H9 (cell line): ENCODE data around the gene ACACB. TPM values are rescaled to one million over a fixed set of nuclear protein-coding genes. Genes with fewer than 3 reads are reported as not detected.

ENCODE experiments used
- DNase-seq: peaks from one replicate; pipeline ENCODE4 v3.0.0-alpha.2; 2017
- H2AFZ ChIP-seq: one replicate; pipeline ENCODE4 v1.6.1; 2013; ENCODE audit warnings: mild to moderate bottlenecking, low read length, control low read depth, moderate library complexity
- H2AK5ac ChIP-seq: 2 replicates; pipeline ENCODE4 v1.6.1; 2013; ENCODE audit warnings: low read length, control low read depth, mixed read lengths; ENCODE audit not compliant: insufficient read length
- H2BK120ac ChIP-seq: one replicate; pipeline ENCODE4 v1.6.1; 2013; ENCODE audit warnings: low read depth, mild to moderate bottlenecking, low read length, control low read depth, inconsistent platforms; ENCODE audit not compliant: poor library complexity, severe bottlenecking
- H2BK12ac ChIP-seq: 2 replicates; pipeline ENCODE4 v1.6.1; 2013; ENCODE audit warnings: low read length, control low read depth, mixed read lengths, low read depth; ENCODE audit not compliant: insufficient read length
- H2BK15ac ChIP-seq: 2 replicates; pipeline ENCODE4 v1.6.1; 2013; ENCODE audit warnings: low read depth, low read length, control low read depth
- H2BK20ac ChIP-seq: one replicate; pipeline ENCODE4 v1.6.1; 2013; ENCODE audit warnings: low read depth, mild to moderate bottlenecking, low read length, control low read depth, inconsistent platforms; ENCODE audit not compliant: poor library complexity, severe bottlenecking
- H2BK5ac ChIP-seq: 2 replicates; pipeline ENCODE4 v1.6.1; 2013; ENCODE audit warnings: low read length, control low read depth, mixed read lengths; ENCODE audit not compliant: insufficient read length
- H3K14ac ChIP-seq: 2 replicates; pipeline ENCODE4 v1.6.1; 2013; ENCODE audit warnings: low read length, control low read depth; ENCODE audit not compliant: insufficient read depth
- H3K18ac ChIP-seq: 2 replicates; pipeline ENCODE4 v1.6.1; 2013; ENCODE audit warnings: low read depth, mild to moderate bottlenecking, mixed read lengths, low read length, control low read depth; ENCODE audit not compliant: insufficient read length
- H3K23ac ChIP-seq: 2 replicates; pipeline ENCODE4 v1.6.1; 2013; ENCODE audit warnings: low read length, control low read depth, mixed read lengths, low read depth; ENCODE audit not compliant: insufficient read length
- H3K23me2 ChIP-seq: 2 replicates; pipeline ENCODE4 v1.6.1; 2013; ENCODE audit warnings: low read depth, mild to moderate bottlenecking, mixed read lengths, low read length, control low read depth; ENCODE audit not compliant: insufficient read length, poor library complexity, severe bottlenecking
- H3K27ac ChIP-seq: 2 replicates; pipeline ENCODE4 v1.5.1; 2013; ENCODE audit warnings: low read length, control low read depth, mixed read lengths, low read depth; ENCODE audit not compliant: insufficient read length
- H3K27me3 ChIP-seq: 2 replicates; pipeline ENCODE4 v1.6.1; 2013; ENCODE audit warnings: low read length, control low read depth, inconsistent platforms; ENCODE audit not compliant: insufficient read depth
- H3K4ac ChIP-seq: 2 replicates; pipeline ENCODE4 v1.6.1; 2013; ENCODE audit warnings: low read depth, mild to moderate bottlenecking, control low read depth, inconsistent platforms, low read length, moderate library complexity
- H3K4me1 ChIP-seq: 2 replicates; pipeline ENCODE4 v1.6.1; 2013; ENCODE audit warnings: low read length, control low read depth, inconsistent platforms; ENCODE audit not compliant: insufficient read depth
- H3K4me2 ChIP-seq: 2 replicates; pipeline ENCODE4 v1.6.1; 2013; ENCODE audit warnings: low read length, control low read depth, mixed read lengths; ENCODE audit not compliant: insufficient read length, insufficient read depth
- H3K56ac ChIP-seq: 2 replicates; pipeline ENCODE4 v1.6.1; 2013; ENCODE audit warnings: low read depth, mild to moderate bottlenecking, mixed read lengths, low read length, control low read depth; ENCODE audit not compliant: insufficient read length
- H3K79me1 ChIP-seq: 2 replicates; pipeline ENCODE4 v1.6.1; 2013; ENCODE audit warnings: low read depth, mild to moderate bottlenecking, moderate library complexity, low read length, control low read depth, inconsistent platforms; ENCODE audit not compliant: insufficient read depth, poor library complexity, severe bottlenecking
- H3K79me2 ChIP-seq: 2 replicates; pipeline ENCODE4 v1.6.1; 2013; ENCODE audit warnings: low read length, control low read depth, inconsistent platforms; ENCODE audit not compliant: insufficient read depth
- H3K9ac ChIP-seq: 2 replicates; pipeline ENCODE4 v1.6.1; 2013; ENCODE audit warnings: low read length, control low read depth, mixed read lengths; ENCODE audit not compliant: insufficient read length; ENCODE audit errors: extremely low read depth
- H3K9me3 ChIP-seq: one replicate; pipeline ENCODE4 v1.6.1; 2013; ENCODE audit warnings: low read depth, low read length, inconsistent platforms; ENCODE audit not compliant: control insufficient read depth
- H3T11ph ChIP-seq: one replicate; pipeline ENCODE4 v1.6.1; 2013; ENCODE audit warnings: mild to moderate bottlenecking, low read length, control low read depth, inconsistent platforms
- H4K20me1 ChIP-seq: one replicate; pipeline ENCODE4 v1.6.1; 2013; ENCODE audit not compliant: control insufficient read depth, insufficient read length, insufficient read depth
- H4K5ac ChIP-seq: 2 replicates; pipeline ENCODE4 v1.6.1; 2013; ENCODE audit warnings: low read depth, mild to moderate bottlenecking, mixed read lengths, low read length, control low read depth; ENCODE audit not compliant: insufficient read length
- H4K8ac ChIP-seq: replicated peaks from 2 replicates; pipeline ENCODE4 v1.6.1; 2013; ENCODE audit warnings: low read length, control low read depth, mixed read lengths, low read depth; ENCODE audit not compliant: insufficient read length
- H4K91ac ChIP-seq: 2 replicates; pipeline ENCODE4 v1.6.1; 2013; ENCODE audit warnings: low read depth, mild to moderate bottlenecking, moderate library complexity, mixed read lengths, low read length, control low read depth; ENCODE audit not compliant: insufficient read length
- H3K27ac Mint-ChIP-seq, 3 experiments: 2 replicates in 2 of 3; 3 replicates in 1 of 3; pipeline ENCODE4 v1.8.0; 2020 to 2021; ENCODE audit warnings: mixed read lengths in 3 of 3, mild to moderate bottlenecking in 1 of 3, moderate library complexity in 1 of 3
- H3K27me3 Mint-ChIP-seq: 2 replicates; pipeline ENCODE4 v1.8.0; 2021; ENCODE audit warnings: low read depth, mild to moderate bottlenecking, moderate library complexity, mixed read lengths
- H3K36me3 Mint-ChIP-seq, 3 experiments: 2 replicates in 2 of 3; 3 replicates in 1 of 3; pipeline ENCODE4 v1.8.0; 2020 to 2021; ENCODE audit warnings: low read depth in 3 of 3, mixed read lengths in 3 of 3; ENCODE audit not compliant: insufficient read depth in 1 of 3
- H3K4me1 Mint-ChIP-seq, 2 experiments: 2 replicates each; pipeline ENCODE4 v1.8.0; 2020; ENCODE audit warnings: mixed read lengths in 2 of 2
- H3K4me3 Mint-ChIP-seq, 2 experiments: 2 replicates in 1 of 2; 3 replicates in 1 of 2; pipeline ENCODE4 v1.8.0; 2020 to 2021; ENCODE audit warnings: mild to moderate bottlenecking in 2 of 2, mixed read lengths in 2 of 2, moderate library complexity in 1 of 2
- H3K9me3 Mint-ChIP-seq, 2 experiments: 2 replicates in 1 of 2; 3 replicates in 1 of 2; pipeline ENCODE4 v1.8.0; 2020; ENCODE audit warnings: mild to moderate bottlenecking in 2 of 2, mixed read lengths in 2 of 2, moderate library complexity in 1 of 2
- CTCF ChIP-seq: fragments of 200-600 bp; sonication (generic); conservative IDR thresholded peaks from 3 replicates; pipeline ENCODE4 v1.8.0; 2021; ENCODE audit warnings: antibody characterized with exemption, mild to moderate bottlenecking
- WGBS: extraction: QIAGEN DNeasy Blood & Tissue Kit; methylation state at CpG from one replicate; pipeline ENCODE4 v1.1.7; 2013; ENCODE audit warnings: missing lambda C conversion rate, low lambda C conversion rate, mixed read lengths; ENCODE audit not compliant: insufficient read length; ENCODE audit errors: extremely low coverage; 5-methylcytosine and 5-hydroxymethylcytosine counted together
- total RNA-seq: library from RNA; stranded (reverse); gene quantifications from 2 replicates; pipeline ENCODE4 v1.2.1, GENCODE V29; 2021

ACACB gene
- total RNA-seq, 1 experiment from 2014 or later, result 14.2 TPM

DNA sequence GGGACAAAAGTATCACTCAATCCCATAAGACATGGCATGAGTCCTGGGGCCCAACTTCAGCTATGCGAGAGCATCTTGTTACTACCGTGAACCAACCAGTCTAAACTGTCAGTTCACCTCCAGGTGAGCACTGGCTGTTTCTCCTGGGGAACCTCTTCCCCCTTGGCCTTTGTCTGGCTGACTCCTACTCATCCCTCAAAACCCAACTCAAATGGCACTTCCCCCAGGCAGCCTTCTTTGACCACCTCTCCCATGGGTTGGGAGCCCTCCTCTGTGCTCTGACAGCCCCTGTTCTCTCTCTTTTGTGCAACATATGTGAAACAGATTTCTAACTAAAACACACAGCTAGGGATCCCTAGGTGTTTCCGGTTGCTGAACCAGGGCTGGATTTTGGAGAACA is 155.0 kb downstream of the ACACB start:
- no peak overlapping the region for H2AFZ ChIP-seq
- H4K5ac ChIP-seq, result no peak overlapping the region
- H3K36me3 Mint-ChIP-seq, result peaks cover 0 to 7% (median 3%) of the 10 kb centered on the region in 3 experiments; a peak in 5 of 7 replicates
- H2BK120ac ChIP-seq, result no peak overlapping the region
- no peaks in the 10 kb centered on the region for H3K9me3 ChIP-seq
- no peak for DNase-seq
- no peak overlapping the region for H2BK12ac ChIP-seq
- no peaks in the 10 kb centered on the region for H3K79me1 ChIP-seq
- H2BK20ac ChIP-seq, result no peak overlapping the region
- H3K18ac ChIP-seq, result no peak overlapping the region
- no peak overlapping the region for H3K4ac ChIP-seq
- no peaks in the 10 kb centered on the region for H3K79me2 ChIP-seq
- no peak overlapping the region for H2BK15ac ChIP-seq
- H4K91ac ChIP-seq, result no peak overlapping the region
- no peak overlapping the region for H3K9ac ChIP-seq
- no peak overlapping the region for H3K27ac ChIP-seq
- no peaks in the 10 kb centered on the region for H3K27me3 ChIP-seq
- no CpG with 5 or more reads among the region's 3 CpGs for WGBS
- peaks cover 3% of the 10 kb centered on the region for H3K23me2 ChIP-seq
- H3K56ac ChIP-seq, result no peak overlapping the region
- no peak overlapping the region for H3K4me2 ChIP-seq
- H2BK5ac ChIP-seq, result no peak overlapping the region
- H4K20me1 ChIP-seq, result no peaks in the 10 kb centered on the region
- H3T11ph ChIP-seq, result no peak overlapping the region
- no peaks in the 10 kb centered on the region for H3K4me1 ChIP-seq
- H3K9me3 Mint-ChIP-seq, result peaks cover 4 to 6% of the 10 kb centered on the region in 2 experiments; a peak in 4 of 5 replicates
- no peak for TF ChIP-seq CTCF
- H2AK5ac ChIP-seq, result no peak overlapping the region
- H3K14ac ChIP-seq, result no peak overlapping the region
- no peak overlapping the region for H3K23ac ChIP-seq
- H3K4me1 Mint-ChIP-seq, result peaks cover 7 to 9% of the 10 kb centered on the region in 2 experiments; a peak in 3 of 4 replicates
- H3K27ac Mint-ChIP-seq, result peak overlapping the region in 1 of 3 experiments; percentile 50; a peak in 2 of 7 replicates
- peaks cover 12% of the 10 kb centered on the region for H3K27me3 Mint-ChIP-seq
- H3K4me3 Mint-ChIP-seq, result no peak overlapping the region
- H4K8ac ChIP-seq, result no peak overlapping the region
